Common myeloid progenitor, CD34-positive (primary cell): ENCODE data around the gene GGT6.

Experiments used
- CTCF ChIA-PET: fragments of 350-600 bp; sonication (Branson Sonifier 250); formaldehyde crosslinking; loops from one replicate; lab custom pipeline; 2021; ENCODE audit warnings: antibody characterized with exemption; lab: Charles Lee
- POLR2A ChIA-PET: fragments of 350-600 bp; sonication (Branson Sonifier 250); formaldehyde crosslinking; loops from one replicate; lab custom pipeline; 2021; ENCODE audit warnings: antibody characterized with exemption; lab: Charles Lee
- DNase-seq, 3 donors: peaks; one replicate each; pipeline versions ENCODE4 v3.0.0 to v3.0.0-alpha.2; 2013
- H3K27ac ChIP-seq, 2 experiments: 1 replicate in 1 of 2; 2 replicates in 1 of 2; pipeline ENCODE4 v1.7.0; 2013; ENCODE audit warnings: inconsistent platforms in 2 of 2, low read length in 2 of 2, mild to moderate bottlenecking in 2 of 2, low read depth in 1 of 2, moderate library complexity in 1 of 2; ENCODE audit not compliant: severe bottlenecking in 2 of 2, insufficient read depth in 1 of 2, poor library complexity in 1 of 2
- H3K27me3 ChIP-seq, 5 experiments: replicated peaks in 2 of 5; 1 replicate in 3 of 5; 2 replicates in 2 of 5; pipeline versions ENCODE4 v1.6.1 to v1.7.0; 2013; ENCODE audit warnings: low read length in 4 of 5, mild to moderate bottlenecking in 2 of 5, moderate library complexity in 2 of 5, inconsistent platforms in 1 of 5; ENCODE audit not compliant: insufficient read depth in 5 of 5, control insufficient read depth in 4 of 5
- H3K36me3 ChIP-seq, 4 experiments: 1 replicate in 2 of 4; 2 replicates in 2 of 4; pipeline versions ENCODE4 v1.6.1 to v1.7.0; 2013; ENCODE audit warnings: low read length in 3 of 4, control low read depth in 1 of 4, mild to moderate bottlenecking in 1 of 4; ENCODE audit not compliant: control insufficient read depth in 4 of 4, insufficient read depth in 4 of 4
- H3K4me1 ChIP-seq, 4 experiments: 1 replicate in 3 of 4; 2 replicates in 1 of 4; pipeline versions ENCODE4 v1.6.1 to v1.7.1; 2013; ENCODE audit warnings: low read length in 3 of 4, mild to moderate bottlenecking in 3 of 4, control low read depth in 1 of 4, inconsistent platforms in 1 of 4, moderate library complexity in 1 of 4; ENCODE audit not compliant: control insufficient read depth in 4 of 4, insufficient read depth in 4 of 4; ENCODE audit errors: control extremely low read depth in 1 of 4
- H3K4me3 ChIP-seq, 7 experiments: 1 replicate in 4 of 7; 2 replicates in 3 of 7; pipeline versions ENCODE4 v1.5.1 to v1.7.0; 2013; ENCODE audit warnings: mild to moderate bottlenecking in 7 of 7, low read length in 6 of 7, moderate library complexity in 6 of 7, inconsistent platforms in 2 of 7, low read depth in 2 of 7, control low read depth in 1 of 7; ENCODE audit not compliant: insufficient read depth in 4 of 7, control insufficient read depth in 1 of 7; ENCODE audit errors: extremely low read depth in 1 of 7
- H3K9me3 ChIP-seq, 5 experiments: 1 replicate in 4 of 5; 2 replicates in 1 of 5; pipeline versions ENCODE4 v1.6.1 to v1.7.1; 2013; ENCODE audit warnings: low read length in 4 of 5, mild to moderate bottlenecking in 2 of 5, inconsistent platforms in 1 of 5, low read depth in 1 of 5, moderate library complexity in 1 of 5; ENCODE audit not compliant: control insufficient read depth in 4 of 5, insufficient read depth in 2 of 5; ENCODE audit errors: control extremely low read depth in 1 of 5
- WGBS: methylation state at CpG from one replicate; pipeline ENCODE4 v1.1.5; 2013; ENCODE audit not compliant: insufficient coverage; 5-methylcytosine and 5-hydroxymethylcytosine counted together

GGT6 gene

GRCh38 chr17:4514206-4514605 is 46.2 kb downstream of the GGT6 start:
- no peaks in the 10 kb centered on the region for H3K9me3 ChIP-seq
- ChIA-PET CTCF (interaction anchor here (1.2 kb wide), 1 partner anchor 36 kb away, joined by 3 read pairs; no protein-coding TSS in a partner anchor), POLR2A (no interaction called here)
- peaks cover under 1 to 33% (median 31%) of the 10 kb centered on the region in 4 experiments for H3K4me1 ChIP-seq
- DNase-seq = no peak
- WGBS = 97% methylated on average over 6 of the region's 7 CpGs
- peaks cover 5 to 72% (median 20%) of the 10 kb centered on the region in 4 experiments for H3K36me3 ChIP-seq
- H3K4me3 ChIP-seq = no peak overlapping the region
- H3K27ac ChIP-seq = no peak overlapping the region
- H3K27me3 ChIP-seq = no peaks in the 10 kb centered on the region

- Histone ChIP-seq H3K4me3 (no peak overlapping the region), H3K9me3 (no peaks in the 10 kb centered on the region), H3K4me1 (peaks cover 2 to 40% (median 37%) of the 10 kb centered on the region in 4 experiments), H3K27ac (no peak overlapping the region), H3K27me3 (no peaks in the 10 kb centered on the region), H3K36me3 (peaks cover 5 to 64% (median 15%) of the 10 kb centered on the region in 4 experiments)
- WGBS = 92% methylated on average over 10 of the region's 24 CpGs
- DNase-seq = no peak
- CTCF ChIA-PET = interaction anchor here (0.7 kb wide), 1 partner anchor 9 kb away, joined by 4 read pairs; no protein-coding TSS in a partner anchor
- POLR2A ChIA-PET = interaction anchor here (0.6 kb wide), 1 partner anchor 14 kb away, joined by 5 read pairs; no protein-coding TSS in a partner anchor
These were observed 47.0 kb downstream of the GGT6 start for GRCh38 chr17:4513113-4514032.

- CTCF ChIA-PET = interaction anchor here (1.0 kb wide), 1 partner anchor 92 kb away, joined by 3 read pairs; no protein-coding TSS in a partner anchor
- Histone ChIP-seq H3K9me3 (no peaks in the 10 kb centered on the region), H3K27ac (no peak overlapping the region), H3K4me1 (peaks cover 2 to 50% (median 46%) of the 10 kb centered on the region in 4 experiments), H3K4me3 (no peak overlapping the region), H3K27me3 (no peaks in the 10 kb centered on the region), H3K36me3 (peaks cover 5 to 61% (median 15%) of the 10 kb centered on the region in 4 experiments)
- DNase-seq = no peak
- POLR2A ChIA-PET = no interaction called here
- WGBS = over 99% methylated on average over 28 of the region's 31 CpGs
These were observed 47.9 kb downstream of the GGT6 start for GRCh38 chr17:4512156-4513112.

- Histone ChIP-seq H3K27me3 (no peaks in the 10 kb centered on the region), H3K4me1 (peaks cover 2 to 60% (median 57%) of the 10 kb centered on the region in 4 experiments), H3K36me3 (peaks cover 3 to 53% (median 12%) of the 10 kb centered on the region in 4 experiments), H3K9me3 (no peaks in the 10 kb centered on the region), H3K27ac (no peak overlapping the region), H3K4me3 (peak overlapping the region in 1 of 7 experiments; percentile 31)
- ChIA-PET CTCF (interaction anchor here (1.0 to 3.9 kb wide), 3 partner anchors 20 to 91 kb away, joined by 3 to 22 read pairs (median 4); no protein-coding TSS in a partner anchor), POLR2A (no interaction called here)
- peak in 2 of 3 donors; percentile 57 to 67 for DNase-seq
- 76% methylated on average over 9 of the region's 10 CpGs for WGBS
These were observed 49.0 kb downstream of the GGT6 start for GRCh38 chr17:4511199-4511932.

- ChIA-PET POLR2A (no interaction called here), CTCF (interaction anchor here (0.8 to 3.9 kb wide), 6 partner anchors 11 to 295 kb away, joined by 3 to 22 read pairs (median 4); partner anchors contain the start of gene SPNS2)
- Histone ChIP-seq H3K9me3 (no peaks in the 10 kb centered on the region), H3K4me3 (peak overlapping the region in 3 of 7 experiments; percentile 11 to 43 (median 42)), H3K27me3 (no peaks in the 10 kb centered on the region), H3K27ac (no peak overlapping the region), H3K4me1 (peaks cover 2 to 68% (median 65%) of the 10 kb centered on the region in 4 experiments), H3K36me3 (peaks cover under 1 to 47% (median 10%) of the 10 kb centered on the region in 4 experiments)
- DNase-seq = no peak
- 91% methylated on average over 7 of the region's 11 CpGs for WGBS
These were observed 49.8 kb downstream of the GGT6 start for GRCh38 chr17:4510618-4510941.
